Retinal pigment epithelial cell (primary cell): ENCODE data around the gene PRMT7.

Source experiments
- DNase-seq: peaks from one replicate; pipeline ENCODE4 v3.0.0-alpha.2; 2010; ENCODE audit warnings: low read depth
- H3K4me3 ChIP-seq: 2 replicates; pipeline ENCODE4 v1.5.1; 2011; ENCODE audit warnings: mild to moderate bottlenecking, low read length, control low read depth, moderate library complexity
- TF ChIP-seq, protein P1 (sequence below): conservative IDR thresholded peaks from 2 replicates; pipeline ENCODE4 v1.5.1; 2011; ENCODE audit warnings: low read depth, low read length, control low read depth, inconsistent platforms

PRMT7 gene

DNA sequence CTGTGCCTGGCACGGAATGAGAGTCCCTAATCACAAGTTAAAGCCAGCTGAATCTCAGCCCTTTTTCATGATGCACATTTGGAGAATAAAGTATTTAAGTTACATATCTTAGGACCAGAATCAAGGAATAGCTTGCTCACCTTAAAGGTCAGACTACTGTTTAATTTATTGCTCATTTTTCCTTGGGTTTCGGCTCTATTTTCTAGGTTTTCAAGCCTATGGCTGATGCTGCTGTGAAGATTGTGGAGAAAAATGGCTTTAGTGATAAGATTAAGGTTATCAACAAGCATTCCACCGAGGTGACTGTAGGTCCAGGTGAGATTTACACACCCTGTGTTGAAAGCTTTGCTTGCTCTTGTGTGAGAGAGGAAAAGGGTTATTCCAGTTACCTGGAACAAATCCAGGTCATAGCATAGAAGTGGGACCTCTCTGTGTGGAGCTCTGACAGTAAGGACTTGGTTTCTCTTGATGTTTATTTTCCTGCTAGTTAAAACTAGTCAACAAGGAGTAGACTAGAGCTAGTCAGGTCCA lies 18.1 kb downstream of the PRMT7 start:
- TF ChIP-seq, protein P1, sequence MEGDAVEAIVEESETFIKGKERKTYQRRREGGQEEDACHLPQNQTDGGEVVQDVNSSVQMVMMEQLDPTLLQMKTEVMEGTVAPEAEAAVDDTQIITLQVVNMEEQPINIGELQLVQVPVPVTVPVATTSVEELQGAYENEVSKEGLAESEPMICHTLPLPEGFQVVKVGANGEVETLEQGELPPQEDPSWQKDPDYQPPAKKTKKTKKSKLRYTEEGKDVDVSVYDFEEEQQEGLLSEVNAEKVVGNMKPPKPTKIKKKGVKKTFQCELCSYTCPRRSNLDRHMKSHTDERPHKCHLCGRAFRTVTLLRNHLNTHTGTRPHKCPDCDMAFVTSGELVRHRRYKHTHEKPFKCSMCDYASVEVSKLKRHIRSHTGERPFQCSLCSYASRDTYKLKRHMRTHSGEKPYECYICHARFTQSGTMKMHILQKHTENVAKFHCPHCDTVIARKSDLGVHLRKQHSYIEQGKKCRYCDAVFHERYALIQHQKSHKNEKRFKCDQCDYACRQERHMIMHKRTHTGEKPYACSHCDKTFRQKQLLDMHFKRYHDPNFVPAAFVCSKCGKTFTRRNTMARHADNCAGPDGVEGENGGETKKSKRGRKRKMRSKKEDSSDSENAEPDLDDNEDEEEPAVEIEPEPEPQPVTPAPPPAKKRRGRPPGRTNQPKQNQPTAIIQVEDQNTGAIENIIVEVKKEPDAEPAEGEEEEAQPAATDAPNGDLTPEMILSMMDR = no peak
- DNase-seq = no peak
- H3K4me3 ChIP-seq = no peak overlapping the region

DNA sequence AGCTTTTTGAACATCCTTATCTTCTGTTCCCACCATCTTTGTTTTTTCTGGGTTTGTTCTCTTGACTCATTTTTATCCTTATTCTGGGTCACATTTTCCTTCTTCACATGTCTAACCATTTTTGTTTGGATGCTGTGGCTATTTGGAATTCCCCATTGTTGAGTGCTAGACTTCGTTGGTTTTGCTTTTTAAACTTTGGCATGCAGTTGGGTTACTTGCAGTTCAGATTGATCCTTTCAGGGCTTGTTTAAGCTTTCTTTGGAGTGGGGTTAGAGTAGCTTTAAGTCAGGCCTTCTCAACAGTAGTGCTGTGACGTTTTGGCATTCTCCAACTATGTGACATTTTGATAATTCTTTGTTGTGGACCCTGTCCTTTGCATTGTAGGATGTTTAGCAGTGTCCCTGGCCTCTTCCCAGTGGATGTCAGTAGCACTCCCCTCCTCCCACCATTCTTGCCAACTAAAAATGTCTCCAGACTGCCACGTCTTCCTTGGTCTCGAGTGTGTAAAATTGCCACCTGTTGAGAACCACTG lies 21.1 kb downstream of the PRMT7 start:
- no peak overlapping the region for H3K4me3 ChIP-seq
- DNase-seq = no peak
- TF ChIP-seq, protein P1 = no peak

DNA sequence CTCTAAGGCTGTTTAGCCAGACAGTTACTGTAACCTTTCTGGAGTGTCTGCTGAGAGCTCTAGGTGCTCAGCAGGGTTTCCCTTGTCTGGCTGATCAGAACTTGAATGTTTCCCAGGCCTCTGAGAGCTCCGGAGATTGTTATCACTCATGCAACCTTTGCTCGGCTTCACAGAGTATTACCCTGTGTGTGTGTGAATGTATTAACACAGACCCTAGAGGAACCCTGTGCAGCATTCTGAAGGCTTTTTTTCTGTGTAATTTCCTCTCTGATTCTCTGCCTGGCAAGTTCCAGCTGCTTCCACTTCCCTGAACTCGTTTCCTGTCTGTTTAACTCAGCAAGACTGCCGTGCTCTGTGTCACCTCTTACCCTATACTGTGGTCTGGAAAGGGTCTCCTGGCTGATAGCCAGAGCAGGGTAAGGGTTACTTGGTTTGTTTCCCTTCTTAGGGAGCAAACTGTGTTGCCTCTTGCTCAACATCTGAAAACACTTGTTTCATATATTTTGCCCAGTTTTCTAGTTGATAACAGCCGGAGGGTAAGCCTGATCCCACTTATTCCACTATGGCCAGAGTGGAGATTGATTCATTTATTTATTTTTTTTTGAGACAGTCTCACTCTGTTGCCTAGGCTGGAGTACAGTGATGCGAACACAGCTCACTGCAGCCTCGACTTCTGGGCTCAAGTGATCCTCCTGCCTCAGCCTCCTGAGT lies 21.7 kb downstream of the PRMT7 start:
- TF ChIP-seq, protein P1 = no peak
- H3K4me3 ChIP-seq = no peak overlapping the region
- DNase-seq = peak; percentile 86

DNA sequence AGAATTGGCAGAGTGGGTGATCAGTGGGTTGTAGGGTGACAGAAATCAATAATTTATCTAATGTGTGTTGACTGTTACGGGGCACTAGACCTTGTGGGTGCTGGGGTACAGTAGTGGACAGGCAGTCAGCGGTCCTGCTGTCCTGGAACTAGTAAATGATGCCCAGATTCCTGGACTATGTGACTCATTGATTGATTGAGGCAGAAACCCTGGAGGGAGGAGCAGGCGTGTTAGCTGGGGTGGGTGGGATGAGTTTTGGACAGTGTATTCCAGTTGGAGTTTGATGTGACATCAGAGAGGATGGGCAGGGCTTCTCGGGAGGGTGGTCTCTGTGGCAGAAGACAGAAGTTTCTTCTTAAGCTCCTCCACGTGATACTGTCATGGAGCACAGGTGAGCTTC lies 24.4 kb downstream of the PRMT7 start:
- TF ChIP-seq, protein P1 = no peak

DNA sequence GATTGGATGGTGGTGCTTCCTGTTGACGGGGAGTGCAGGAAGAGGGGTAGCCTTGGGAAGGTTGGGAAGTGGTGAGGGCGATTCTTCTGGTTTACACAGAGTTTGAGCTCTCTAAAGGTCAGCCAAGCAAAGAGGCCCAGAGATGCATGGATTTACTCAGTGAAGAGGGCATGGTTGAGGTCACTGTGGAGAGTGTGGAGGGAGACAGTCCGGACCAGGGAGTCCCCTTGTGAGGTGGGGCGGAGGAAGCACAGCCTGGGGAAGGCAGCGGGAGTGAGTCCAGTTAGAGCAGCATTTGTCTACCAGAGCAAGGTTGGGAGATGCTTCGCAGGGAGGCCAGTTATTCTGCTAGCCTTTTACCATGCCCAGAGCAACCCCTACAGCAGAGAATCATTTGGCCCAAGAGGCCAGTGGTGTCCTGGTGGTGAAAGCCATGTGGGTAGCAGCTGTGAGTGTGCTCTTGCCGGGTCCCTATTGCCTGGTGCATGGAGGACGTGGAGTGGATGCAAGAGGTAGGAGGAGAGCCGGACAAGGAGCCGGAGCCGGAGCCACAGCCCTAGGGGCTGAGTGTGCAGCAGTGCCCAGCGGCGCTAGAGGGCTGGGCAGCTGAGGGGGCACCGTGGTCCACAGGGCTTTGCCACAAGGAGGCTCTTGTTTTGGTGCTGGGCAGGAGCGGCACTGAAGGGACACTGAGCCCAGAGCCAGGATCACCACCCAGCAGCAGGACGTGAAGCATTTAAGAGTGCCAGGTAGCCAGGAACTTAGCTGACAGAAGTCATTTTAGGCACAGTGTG lies 27.7 kb downstream of the PRMT7 start:
- no peak for DNase-seq
- no peak overlapping the region for H3K4me3 ChIP-seq
- TF ChIP-seq, protein P1 = no peak

More for the DNA sequence above, 24.4 kb downstream of the PRMT7 start:
- H3K4me3 ChIP-seq = no peak overlapping the region
- no peak for DNase-seq

DNA sequence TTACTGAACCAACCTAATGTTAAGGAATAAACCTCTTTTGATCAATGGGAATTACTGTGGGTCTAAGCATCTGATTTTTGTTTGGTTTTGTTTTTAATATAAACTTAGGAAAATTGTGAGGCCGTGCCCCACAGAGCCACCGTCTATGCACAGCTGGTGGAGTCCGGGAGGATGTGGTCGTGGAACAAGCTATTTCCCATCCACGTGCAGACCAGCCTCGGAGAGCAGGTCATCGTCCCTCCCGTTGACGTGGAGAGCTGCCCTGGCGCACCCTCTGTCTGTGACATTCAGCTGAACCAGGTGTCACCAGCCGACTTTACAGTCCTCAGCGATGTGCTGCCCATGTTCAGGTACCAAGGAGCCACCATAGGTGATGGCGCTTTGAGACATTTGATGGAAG lies 28.4 kb downstream of the PRMT7 start:
- DNase-seq = no peak
- H3K4me3 ChIP-seq = no peak overlapping the region
- TF ChIP-seq, protein P1 = no peak
